ENCODE results near the gene SLAIN1.

- no peak for TF ChIP-seq CTCF (IDR thresholded peaks at IDR 0.05)
- no peak for TF ChIP-seq POLR2A (IDR thresholded peaks at IDR 0.05)
Measured at GRCh38 chr13:77728265-77729125, 31.0 kb downstream of the SLAIN1 start.
